HEK293 (cell line): ENCODE measurements around the gene TMEM37.

Experiments used
- CTCF ChIA-PET: fragments of 350-600 bp; formaldehyde crosslinking; extraction: SDS; loops from one replicate; lab custom pipeline; 2021; ENCODE audit warnings: antibody characterized with exemption; lab: Yijun Ruan, JAX
- POLR2A ChIA-PET: fragments of 300-600 bp; formaldehyde crosslinking; extraction: SDS; loops from one replicate; lab custom pipeline; 2020; ENCODE audit warnings: antibody characterized with exemption, inconsistent platforms; lab: Yijun Ruan, JAX
- H3K27ac ChIP-seq: fragments of 200-500 bp; sonication (Bioruptor generic); 2 replicates; pipeline ENCODE4 v1.5.1; 2014; ENCODE audit warnings: low read depth, low read length, control low read depth, inconsistent platforms; ENCODE audit errors: extremely low read depth
- H3K36me3 ChIP-seq, 2 experiments: fragments of 200-500 bp in 1 of 2; sonication (Bioruptor generic) in 1 of 2; 1 replicate in 1 of 2; 2 replicates in 1 of 2; pipeline ENCODE4 v1.5.1; 2014 to 2017; ENCODE audit warnings: inconsistent platforms in 2 of 2, low read length in 2 of 2; ENCODE audit not compliant: control insufficient read depth in 2 of 2, insufficient read depth in 1 of 2
- H3K4me1 ChIP-seq: fragments of 200-500 bp; sonication (Bioruptor generic); 2 replicates; pipeline ENCODE4 v1.5.1; 2014; ENCODE audit warnings: mild to moderate bottlenecking, low read length, inconsistent platforms; ENCODE audit not compliant: control insufficient read depth, insufficient read depth
- H3K4me3 ChIP-seq: 2 replicates; pipeline ENCODE4 v1.5.1; 2011; ENCODE audit warnings: low read depth, mild to moderate bottlenecking, control low read depth, low read length, moderate library complexity
- H3K9me3 ChIP-seq: fragments of 200-500 bp; sonication (Bioruptor generic); 2 replicates; pipeline ENCODE4 v1.5.1; 2014; ENCODE audit warnings: low read depth, low read length, inconsistent platforms; ENCODE audit not compliant: control insufficient read depth, insufficient read depth
- EGR2 ChIP-seq: fragments of 450-650 bp; formaldehyde crosslinking; IDR thresholded peaks from 2 replicates; pipeline ENCODE4 v1.5.1; 2016; ENCODE audit warnings: low read depth, missing biosample characterization, missing genetic modification characterization
- ELK4 ChIP-seq: IDR thresholded peaks from 2 replicates; pipeline ENCODE4 v1.6.1; 2011; ENCODE audit warnings: mild to moderate bottlenecking, low read depth, low read length, borderline replicate concordance
- GLI2 ChIP-seq: fragments of 450-650 bp; formaldehyde crosslinking; IDR thresholded peaks from 2 replicates; pipeline ENCODE4; 2017; ENCODE audit warnings: missing biosample characterization, missing genetic modification characterization, low read depth, borderline replicate concordance
- INSM2 ChIP-seq: fragments of 450-650 bp; formaldehyde crosslinking; IDR thresholded peaks from 2 replicates; pipeline ENCODE4 v1.5.1; 2016; ENCODE audit warnings: missing biosample characterization, missing genetic modification characterization
- ZBTB20 ChIP-seq: fragments of 450-650 bp; formaldehyde crosslinking; IDR thresholded peaks from 2 replicates; pipeline ENCODE4 v1.5.1; 2016; ENCODE audit warnings: missing biosample characterization, missing genetic modification characterization
- ZFP41 ChIP-seq: fragments of 450-650 bp; formaldehyde crosslinking; IDR thresholded peaks from 2 replicates; pipeline ENCODE4 v1.5.1; 2016; ENCODE audit warnings: missing biosample characterization, missing genetic modification characterization, borderline replicate concordance
- ZNF121 ChIP-seq: fragments of 450-650 bp; formaldehyde crosslinking; IDR thresholded peaks from 2 replicates; pipeline ENCODE4 v1.5.1; 2016; ENCODE audit warnings: missing biosample characterization, missing genetic modification characterization
- ZNF214 ChIP-seq: fragments of 450-650 bp; formaldehyde crosslinking; IDR thresholded peaks from 2 replicates; pipeline ENCODE4 v1.5.1; 2017; ENCODE audit warnings: missing biosample characterization, mild to moderate bottlenecking, missing genetic modification characterization, borderline replicate concordance
- ZNF274 ChIP-seq, 2 experiments: fragments of 200-500 bp in 1 of 2; fragments of 450-650 bp in 1 of 2; sonication (Bioruptor generic) in 1 of 2; formaldehyde crosslinking in 1 of 2; IDR thresholded peaks; 2 replicates each; pipeline versions ENCODE4 v1.5.1 to v1.6.1; 2014 to 2016; ENCODE audit warnings: borderline replicate concordance in 1 of 2, inconsistent platforms in 1 of 2, low read length in 1 of 2, missing biosample characterization in 1 of 2, missing genetic modification characterization in 1 of 2
- ZNF394 ChIP-seq: fragments of 450-650 bp; formaldehyde crosslinking; IDR thresholded peaks from 2 replicates; pipeline ENCODE4 v1.5.1; 2016; ENCODE audit warnings: missing biosample characterization, missing genetic modification characterization, mild to moderate bottlenecking, moderate library complexity, borderline replicate concordance
- ZNF449 ChIP-seq: fragments of 450-650 bp; formaldehyde crosslinking; IDR thresholded peaks from 2 replicates; pipeline ENCODE4 v1.5.1; 2017; ENCODE audit warnings: missing biosample characterization, mild to moderate bottlenecking, missing genetic modification characterization, moderate library complexity
- ZNF48 ChIP-seq: fragments of 450-650 bp; formaldehyde crosslinking; IDR thresholded peaks from 2 replicates; pipeline ENCODE4 v1.5.1; 2016; ENCODE audit warnings: missing biosample characterization, missing genetic modification characterization
- ZNF658 ChIP-seq: fragments of 450-650 bp; formaldehyde crosslinking; IDR thresholded peaks from 2 replicates; pipeline ENCODE4; 2016; ENCODE audit warnings: missing biosample characterization, missing genetic modification characterization
- ZNF843 ChIP-seq: fragments of 450-650 bp; formaldehyde crosslinking; IDR thresholded peaks from 2 replicates; pipeline ENCODE4 v1.5.1; 2016; ENCODE audit warnings: missing biosample characterization, missing genetic modification characterization
- TF ChIP-seq, protein P1 (sequence below): fragments of 450-650 bp; formaldehyde crosslinking; IDR thresholded peaks from 2 replicates; pipeline ENCODE4 v1.5.1; 2016; ENCODE audit warnings: missing biosample characterization, missing genetic modification characterization, low read depth
- TF ChIP-seq, protein P2 (sequence below): fragments of 450-650 bp; formaldehyde crosslinking; IDR thresholded peaks from 2 replicates; pipeline ENCODE4 v1.5.1; 2017; ENCODE audit warnings: missing biosample characterization, missing genetic modification characterization

The TMEM37 gene

DNA sequence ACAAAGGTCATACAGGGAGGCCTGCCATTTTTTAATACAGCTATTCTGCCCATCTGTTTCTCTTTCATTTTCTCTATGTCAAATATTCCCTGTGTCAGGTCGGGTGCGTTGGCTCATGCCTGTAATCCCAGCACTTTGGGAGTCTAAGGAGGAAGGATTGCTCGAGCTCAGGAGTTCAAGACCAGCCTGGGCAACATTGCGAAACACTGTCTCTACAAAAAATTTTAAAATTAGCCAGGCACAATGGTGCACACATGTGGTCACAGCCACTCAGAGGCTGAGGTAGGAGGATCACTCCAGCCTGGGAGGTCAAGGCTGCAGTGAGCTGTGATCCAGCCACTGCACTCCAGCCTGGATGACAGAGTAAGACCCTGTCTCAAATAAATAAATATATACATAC lies 34.7 kb downstream of the TMEM37 start:
- no peak for TF ChIP-seq INSM2 (tag by site-specific recombination)
- no peak for TF ChIP-seq EGR2 (tag by site-specific recombination)
- no peak for TF ChIP-seq GLI2 (tag by site-specific recombination)
- TF ChIP-seq ZNF449 (tag by site-specific recombination), result no peak
- TF ChIP-seq ZNF658 (tag by site-specific recombination), result no peak
- TF ChIP-seq ZNF394 (tag by site-specific recombination), result no peak
- TF ChIP-seq ZNF274 (IDR thresholded peaks at IDR 0.05; ENCODE audit: low read length), result no peak
- TF ChIP-seq ZNF274 (tag by site-specific recombination; IDR thresholded peaks at IDR 0.05; ENCODE audit: borderline replicate concordance), result no peak
- no peak for TF ChIP-seq ZBTB20 (tag by site-specific recombination)
- TF ChIP-seq ZFP41, result no peak
- TF ChIP-seq ZNF214, result no peak
- no peak for TF ChIP-seq ZNF843
- TF ChIP-seq, protein P1, sequence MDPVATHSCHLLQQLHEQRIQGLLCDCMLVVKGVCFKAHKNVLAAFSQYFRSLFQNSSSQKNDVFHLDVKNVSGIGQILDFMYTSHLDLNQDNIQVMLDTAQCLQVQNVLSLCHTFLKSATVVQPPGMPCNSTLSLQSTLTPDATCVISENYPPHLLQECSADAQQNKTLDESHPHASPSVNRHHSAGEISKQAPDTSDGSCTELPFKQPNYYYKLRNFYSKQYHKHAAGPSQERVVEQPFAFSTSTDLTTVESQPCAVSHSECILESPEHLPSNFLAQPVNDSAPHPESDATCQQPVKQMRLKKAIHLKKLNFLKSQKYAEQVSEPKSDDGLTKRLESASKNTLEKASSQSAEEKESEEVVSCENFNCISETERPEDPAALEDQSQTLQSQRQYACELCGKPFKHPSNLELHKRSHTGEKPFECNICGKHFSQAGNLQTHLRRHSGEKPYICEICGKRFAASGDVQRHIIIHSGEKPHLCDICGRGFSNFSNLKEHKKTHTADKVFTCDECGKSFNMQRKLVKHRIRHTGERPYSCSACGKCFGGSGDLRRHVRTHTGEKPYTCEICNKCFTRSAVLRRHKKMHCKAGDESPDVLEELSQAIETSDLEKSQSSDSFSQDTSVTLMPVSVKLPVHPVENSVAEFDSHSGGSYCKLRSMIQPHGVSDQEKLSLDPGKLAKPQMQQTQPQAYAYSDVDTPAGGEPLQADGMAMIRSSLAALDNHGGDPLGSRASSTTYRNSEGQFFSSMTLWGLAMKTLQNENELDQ, result no peak
- no peak for TF ChIP-seq ZNF121 (tag by site-specific recombination)
- TF ChIP-seq ELK4, result no peak
- TF ChIP-seq, protein P2, sequence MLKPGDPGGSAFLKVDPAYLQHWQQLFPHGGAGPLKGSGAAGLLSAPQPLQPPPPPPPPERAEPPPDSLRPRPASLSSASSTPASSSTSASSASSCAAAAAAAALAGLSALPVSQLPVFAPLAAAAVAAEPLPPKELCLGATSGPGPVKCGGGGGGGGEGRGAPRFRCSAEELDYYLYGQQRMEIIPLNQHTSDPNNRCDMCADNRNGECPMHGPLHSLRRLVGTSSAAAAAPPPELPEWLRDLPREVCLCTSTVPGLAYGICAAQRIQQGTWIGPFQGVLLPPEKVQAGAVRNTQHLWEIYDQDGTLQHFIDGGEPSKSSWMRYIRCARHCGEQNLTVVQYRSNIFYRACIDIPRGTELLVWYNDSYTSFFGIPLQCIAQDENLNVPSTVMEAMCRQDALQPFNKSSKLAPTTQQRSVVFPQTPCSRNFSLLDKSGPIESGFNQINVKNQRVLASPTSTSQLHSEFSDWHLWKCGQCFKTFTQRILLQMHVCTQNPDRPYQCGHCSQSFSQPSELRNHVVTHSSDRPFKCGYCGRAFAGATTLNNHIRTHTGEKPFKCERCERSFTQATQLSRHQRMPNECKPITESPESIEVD (tag by site-specific recombination), result no peak
- no peak for TF ChIP-seq ZNF48 (tag by site-specific recombination)
- Histone ChIP-seq H3K36me3 (no peaks in the 10 kb centered on the region), H3K4me1 (peaks cover 4% of the 10 kb centered on the region; the same call in 1 of the 2 replicates), H3K27ac (no peak overlapping the region), H3K4me3 (no peak overlapping the region), H3K9me3 (no peaks in the 10 kb centered on the region)
- ChIA-PET POLR2A (no interaction called here), CTCF (interaction anchor here (0.6 to 2.6 kb wide), 3 partner anchors 10 to 70 kb away, joined by 3 to 12 read pairs (median 3); no protein-coding TSS in a partner anchor)
